Right renal pelvis (tissue), 4 donors: Measurements from ENCODE around the gene GNAS-AS1. TPM values are rescaled to one million over a fixed set of nuclear protein-coding genes. Genes with fewer than 3 reads are reported as not detected.
"Not testable (repeated sequence)": the region's sequence is repeated elsewhere in the genome, so short reads cannot be mapped to it uniquely, and the experiment has no call there.

Experiments used
- DNase-seq, 4 donors: peaks; one replicate each; pipeline ENCODE4 v3.0.0-alpha.2; 2013; ENCODE audit warnings: low read depth in 4 of 4, low spot score in 3 of 4, missing footprints in 1 of 4
- polyA plus RNA-seq, 4 donors: library from polyadenylated mRNA; unstranded; fragments of 120-200 nt; gene quantifications; one replicate each; pipeline ENCODE4 v1.2.1, GENCODE V29; 2013; ENCODE audit not compliant: insufficient read length in 4 of 4

GNAS-AS1 gene
- polyA plus RNA-seq, 4 donors = 0.63 to 1.3 (median 1.00) TPM

- no peak for DNase-seq
These were observed 12.5 kb downstream of the GNAS-AS1 start for GRCh38 chr20:58838174-58838573.

DNA sequence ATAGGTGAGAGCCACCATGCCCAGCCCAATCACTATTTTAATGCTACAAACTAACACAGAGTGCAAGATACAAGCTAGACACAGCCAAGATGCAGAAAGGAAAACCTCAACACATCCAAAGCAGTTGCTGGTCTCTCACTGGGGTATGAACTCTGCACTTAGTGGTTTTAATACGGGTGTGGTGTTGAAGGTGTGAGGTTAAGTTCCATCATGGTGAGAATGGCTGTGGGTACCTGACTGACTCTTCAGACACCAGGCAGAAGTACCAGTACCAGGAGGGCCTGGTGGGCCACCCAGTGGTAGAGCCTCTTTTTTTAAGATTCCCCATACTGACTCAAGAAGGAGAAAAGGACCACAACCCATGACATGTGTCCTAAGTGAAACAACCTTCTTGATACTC, 13.0 kb downstream of the GNAS-AS1 start:
- DNase-seq = no peak

GRCh38 chr20:58836616-58837204, 14.0 kb downstream of the GNAS-AS1 start:
- no peak for DNase-seq

GRCh38 chr20:58835231-58835630, 15.5 kb downstream of the GNAS-AS1 start:
- no peak for DNase-seq

GRCh38 chr20:58833921-58834320, 16.8 kb downstream of the GNAS-AS1 start:
- DNase-seq = no peak

DNA sequence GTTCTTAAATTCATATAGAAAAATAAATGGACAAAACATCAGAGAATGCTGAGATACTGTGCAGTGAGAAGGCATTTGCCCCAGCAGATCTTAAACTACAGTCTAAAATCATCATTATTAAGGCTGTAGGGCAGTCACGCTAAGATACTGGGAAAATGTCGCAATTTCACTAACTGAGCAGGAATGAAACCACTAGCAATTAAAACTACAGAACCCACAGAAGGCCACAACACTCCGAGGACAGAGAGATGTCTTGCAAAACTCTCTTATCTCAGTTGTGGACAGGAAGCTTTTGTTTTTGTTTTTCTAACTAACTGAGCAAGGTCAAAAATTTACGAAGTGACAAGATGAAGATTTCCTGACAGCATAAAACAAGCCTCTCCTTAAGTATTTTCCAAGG, 18.2 kb downstream of the GNAS-AS1 start:
- DNase-seq = no peak

DNA sequence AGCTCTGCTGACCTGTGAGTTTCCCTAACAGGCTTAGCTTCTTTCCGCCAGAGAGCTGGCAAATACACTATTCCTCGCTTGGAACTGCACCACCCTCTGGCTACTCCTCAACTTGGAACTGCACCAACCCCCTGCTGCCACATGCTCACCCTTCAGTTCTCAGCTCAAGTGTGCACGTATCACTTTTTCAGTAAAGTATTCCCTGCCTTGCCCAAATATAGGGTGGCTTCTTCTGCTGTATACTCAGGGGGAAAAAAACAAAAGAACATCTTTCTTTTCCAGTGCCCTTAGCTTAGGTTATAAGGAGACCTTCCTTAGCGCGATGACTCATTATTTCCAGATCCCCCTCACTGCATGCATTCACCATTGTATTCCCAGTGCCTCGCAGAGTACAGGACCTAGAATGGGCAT, 21.2 kb downstream of the GNAS-AS1 start:
- DNase-seq = no peak

GRCh38 chr20:58828804-58829203, 21.9 kb downstream of the GNAS-AS1 start:
- DNase-seq = not testable (repeated sequence)

GRCh38 chr20:58828136-58828535, 22.6 kb downstream of the GNAS-AS1 start:
- no peak for DNase-seq

GRCh38 chr20:58826271-58826670, 24.4 kb downstream of the GNAS-AS1 start:
- no peak for DNase-seq

DNA sequence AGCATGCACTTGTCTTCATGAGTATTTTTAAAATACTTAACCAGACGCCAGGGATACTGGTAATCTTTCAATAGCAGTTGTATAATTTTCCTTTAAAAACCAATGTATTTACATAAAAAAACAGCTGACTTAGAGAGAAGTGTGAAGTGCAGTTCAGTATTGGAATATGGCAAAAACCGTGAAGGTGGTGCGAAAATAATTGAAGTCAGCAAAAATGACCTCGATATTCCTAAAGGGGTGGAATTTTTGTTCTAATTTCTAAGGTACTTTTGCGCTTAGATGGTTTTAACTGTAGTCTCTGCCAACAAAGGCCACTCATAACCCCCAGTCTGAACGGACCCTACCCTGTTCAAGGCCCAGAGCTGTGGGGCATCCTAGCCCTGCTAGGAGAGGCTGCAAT, 25.3 kb downstream of the GNAS-AS1 start:
- no peak for DNase-seq

- no peak for DNase-seq
These were observed 25.9 kb downstream of the GNAS-AS1 start for GRCh38 chr20:58824843-58825242.

DNA sequence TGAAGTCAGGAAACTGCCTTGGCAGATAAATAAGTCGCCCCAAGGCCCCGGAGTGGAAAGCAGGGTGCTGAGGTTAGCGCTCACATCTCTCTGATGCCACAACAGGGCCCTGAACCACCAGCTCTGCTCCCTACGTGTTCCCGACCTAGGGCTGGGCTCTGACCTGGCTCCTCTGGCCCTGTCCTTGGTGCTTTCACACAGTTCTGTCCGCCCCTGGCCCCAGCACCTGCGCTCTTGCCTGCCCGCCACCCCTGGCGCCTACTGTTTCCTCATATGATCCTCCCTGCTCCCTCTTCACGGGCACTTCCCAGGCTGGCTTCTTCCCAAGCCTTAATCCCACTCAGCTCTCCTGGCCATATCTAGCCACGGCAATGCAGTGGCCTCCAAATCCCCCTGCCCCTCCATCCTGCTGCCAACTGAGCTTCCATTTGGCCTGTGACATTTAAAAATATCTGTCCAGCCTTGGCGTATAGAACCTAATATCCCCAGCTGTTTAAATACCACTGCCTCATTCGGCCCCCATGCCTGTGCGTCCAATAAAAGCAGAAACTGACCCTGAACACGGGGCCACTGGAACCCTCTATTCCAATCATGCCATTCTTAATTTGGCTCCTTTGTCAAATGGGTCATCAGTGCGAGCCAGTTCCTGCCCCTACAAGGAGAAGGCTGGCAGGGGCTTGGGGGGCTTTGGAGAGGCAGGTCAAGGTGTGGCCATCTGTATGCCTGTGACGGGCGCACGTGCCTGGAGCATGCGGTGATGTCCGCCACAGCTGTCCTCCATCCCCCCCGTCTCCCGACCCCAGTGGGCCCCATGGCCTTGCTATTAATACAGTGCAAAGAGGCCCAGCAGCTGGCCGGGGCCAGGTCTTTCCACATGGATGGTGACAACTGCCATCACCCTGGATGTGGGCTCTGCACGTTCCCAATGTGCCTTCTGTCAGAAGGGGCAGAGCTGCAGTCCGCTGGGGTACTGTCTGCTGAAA, 27.7 kb downstream of the GNAS-AS1 start:
- no peak for DNase-seq

- no peak for DNase-seq
These were observed 28.6 kb downstream of the GNAS-AS1 start for GRCh38 chr20:58822149-58822548.

DNA sequence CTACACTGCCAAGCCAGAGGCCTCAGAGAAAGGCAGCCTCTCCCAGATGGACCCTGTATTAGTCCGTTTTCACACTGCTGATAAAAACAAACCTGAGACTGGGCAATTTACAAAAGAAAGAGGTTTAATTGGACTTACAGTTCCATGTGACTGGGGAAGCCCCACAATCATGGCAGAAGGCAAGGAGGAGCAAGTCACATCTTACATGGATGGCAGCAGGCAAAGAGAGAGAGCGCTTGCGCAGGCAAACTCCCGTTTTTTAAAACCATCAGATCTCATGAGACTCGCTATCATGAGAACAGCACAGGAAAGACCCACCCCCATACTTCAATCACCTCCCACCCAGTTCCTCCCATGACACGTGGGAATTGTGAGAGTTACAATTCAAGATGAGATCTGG, 30.2 kb downstream of the GNAS-AS1 start:
- DNase-seq = not testable (repeated sequence)

GRCh38 chr20:58819921-58820320, 30.8 kb downstream of the GNAS-AS1 start:
- DNase-seq = no peak

GRCh38 chr20:58818586-58819285, 32.0 kb downstream of the GNAS-AS1 start:
- no peak for DNase-seq

DNA sequence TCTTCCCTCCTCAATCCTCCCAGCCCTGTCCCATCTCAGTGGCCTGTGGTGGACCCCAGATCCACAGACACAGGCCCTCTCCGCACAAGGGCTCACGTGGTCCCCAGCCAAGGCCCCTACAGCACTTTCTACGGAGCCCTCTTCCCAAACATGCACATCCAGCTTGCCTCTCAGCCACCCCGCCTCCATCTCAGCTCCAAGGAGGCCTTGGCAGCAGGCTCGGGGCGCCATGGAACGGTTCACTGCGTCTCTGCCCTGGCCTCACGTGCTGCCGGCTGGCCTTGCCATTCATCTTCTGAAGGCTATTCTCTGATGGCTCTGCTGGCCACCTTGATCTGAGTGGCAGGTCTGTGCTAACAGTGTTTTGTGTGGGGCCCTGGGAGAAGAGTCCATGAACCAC, 33.0 kb downstream of the GNAS-AS1 start:
- DNase-seq = no peak

DNA sequence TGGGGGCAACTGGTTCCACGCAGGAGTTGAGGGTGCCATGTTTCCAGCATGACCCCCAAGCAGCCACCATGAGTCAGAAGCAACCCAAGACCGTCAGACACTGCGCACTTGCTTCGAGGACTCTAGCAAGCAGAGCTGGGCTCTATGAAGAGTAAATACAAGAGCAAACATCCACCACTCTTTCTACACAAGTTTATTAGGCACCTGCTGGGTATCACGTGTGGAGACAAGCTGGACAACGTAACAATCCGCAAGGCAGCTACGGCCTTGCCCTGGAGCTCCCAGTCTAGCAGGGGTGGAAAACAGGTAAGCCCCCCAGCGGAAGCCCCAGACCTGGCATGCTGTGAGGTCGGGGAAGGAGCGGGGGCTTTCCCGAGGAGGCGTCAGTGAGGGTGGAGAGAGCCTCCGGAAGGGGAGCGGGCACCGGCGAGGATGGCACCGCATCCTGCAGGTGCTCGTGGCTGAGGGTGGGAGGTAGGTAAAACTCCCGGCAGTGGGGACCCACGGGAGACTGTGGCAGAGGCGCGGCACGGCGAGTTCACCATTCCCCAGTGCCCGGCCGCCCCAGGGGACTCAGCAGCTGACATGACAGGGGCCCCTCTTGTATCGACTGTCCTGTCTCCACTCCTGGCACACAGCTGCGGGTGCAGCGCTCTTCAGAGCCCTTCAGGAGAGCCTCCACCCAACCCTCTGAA, 33.6 kb downstream of the GNAS-AS1 start:
- no peak for DNase-seq

GRCh38 chr20:58816051-58816450, 34.7 kb downstream of the GNAS-AS1 start:
- DNase-seq = no peak

DNA sequence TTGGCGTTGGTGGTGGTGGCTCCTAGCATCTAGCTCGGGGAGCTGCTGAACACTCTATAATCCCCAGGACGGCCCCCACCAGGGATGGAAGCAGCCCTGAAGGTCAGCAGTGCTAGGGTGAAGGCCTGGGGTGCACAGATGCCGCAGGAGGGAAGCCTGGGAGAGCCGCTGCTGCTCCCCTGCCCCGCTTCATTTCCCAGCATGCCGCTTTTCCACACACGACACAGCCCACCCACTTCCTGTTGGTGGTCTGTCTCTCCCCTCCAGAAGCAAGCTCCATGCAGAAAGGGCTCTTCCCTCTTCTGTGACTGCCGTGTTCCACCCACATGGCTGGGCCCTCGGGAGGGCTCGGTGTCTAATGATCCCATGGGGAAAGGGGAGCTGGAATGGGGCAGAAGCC, 35.3 kb downstream of the GNAS-AS1 start:
- DNase-seq = no peak
